ENCODE measurements around the gene CSF3.
"Not testable (repeated sequence)": the region's sequence is repeated elsewhere in the genome, so short reads cannot be mapped to it uniquely, and the experiment has no call there.

The CSF3 gene

GRCh38 chr17:40005520-40005919 is 9.7 kb upstream of the CSF3 start:
- ATAC-seq, result no peak
- TF ChIP-seq ARNTL (CRISPR knock-in tag; IDR thresholded peaks at IDR 0.05; ENCODE audit: borderline replicate concordance, low read depth) (no peak), ZNF70 (CRISPR knock-in tag; IDR thresholded peaks at IDR 0.05) (no peak), ZNF8 (CRISPR knock-in tag; IDR thresholded peaks at IDR 0.05) (no peak), TCF4 (CRISPR knock-in tag; IDR thresholded peaks at IDR 0.05; ENCODE audit: borderline replicate concordance) (no peak), ZFP3 (CRISPR knock-in tag; IDR thresholded peaks at IDR 0.05) (no peak), CSRNP3 (CRISPR knock-in tag; IDR thresholded peaks at IDR 0.05) (no peak), BACH2 (CRISPR knock-in tag; IDR thresholded peaks at IDR 0.05; ENCODE audit: borderline replicate concordance) (no peak), ZFP30 (CRISPR knock-in tag; IDR thresholded peaks at IDR 0.05) (no peak), PATZ1 (CRISPR knock-in tag; IDR thresholded peaks at IDR 0.05; ENCODE audit: borderline replicate concordance) (no peak), GLIS3 (CRISPR knock-in tag; IDR thresholded peaks at IDR 0.05) (no peak), PPARA (CRISPR knock-in tag; IDR thresholded peaks at IDR 0.05; ENCODE audit: borderline replicate concordance) (no peak), ESRRG (CRISPR knock-in tag; IDR thresholded peaks at IDR 0.05) (no peak)

GRCh38 chr17:40010946-40011500 is 4.2 kb upstream of the CSF3 start:
- ATAC-seq, result not testable (repeated sequence)

- ATAC-seq, result not testable (repeated sequence)
Measured at GRCh38 chr17:40012017-40012647, 3.1 kb upstream of the CSF3 start.

- TF ChIP-seq TOX (CRISPR knock-in tag; IDR thresholded peaks at IDR 0.05; ENCODE audit: borderline replicate concordance) (no peak), ZNF565 (CRISPR knock-in tag; conservative IDR thresholded peaks at IDR 0.05; ENCODE audit: low read depth) (no peak), TCF4 (CRISPR knock-in tag; IDR thresholded peaks at IDR 0.05; ENCODE audit: borderline replicate concordance) (no peak)
- ATAC-seq, result no peak
Measured at GRCh38 chr17:40014375-40014980, 762 bp upstream of the CSF3 start.

- no peak for TF ChIP-seq TSHZ2 (CRISPR knock-in tag; IDR thresholded peaks at IDR 0.05)
- TF ChIP-seq PPARA (CRISPR knock-in tag; IDR thresholded peaks at IDR 0.05; ENCODE audit: borderline replicate concordance), result no peak
- TF ChIP-seq RARB (CRISPR knock-in tag; IDR thresholded peaks at IDR 0.05), result no peak
- TF ChIP-seq ZC3H10 (CRISPR knock-in tag; IDR thresholded peaks at IDR 0.05), result no peak
- TF ChIP-seq ZNF565 (CRISPR knock-in tag; conservative IDR thresholded peaks at IDR 0.05; ENCODE audit: low read depth), result no peak
- no peak for TF ChIP-seq SNAI2 (CRISPR knock-in tag; IDR thresholded peaks at IDR 0.05)
- no peak for TF ChIP-seq CREB5 (CRISPR knock-in tag; IDR thresholded peaks at IDR 0.05; ENCODE audit: low read depth)
- TF ChIP-seq ZFP3 (CRISPR knock-in tag; IDR thresholded peaks at IDR 0.05), result no peak
- no peak for TF ChIP-seq ISL1 (CRISPR knock-in tag; IDR thresholded peaks at IDR 0.05)
- TF ChIP-seq ZNF8 (CRISPR knock-in tag; IDR thresholded peaks at IDR 0.05), result no peak
- TF ChIP-seq ZNF70 (CRISPR knock-in tag; IDR thresholded peaks at IDR 0.05), result no peak
- TF ChIP-seq ZFP30 (CRISPR knock-in tag; IDR thresholded peaks at IDR 0.05), result no peak
- ATAC-seq, result no peak
Measured at GRCh38 chr17:40015998-40016985, 1.1 kb downstream of the CSF3 start.

Measured in SK-N-SH treated with all-trans-retinoic acid at 6 μM for 48 hours (cell line).